HT1080 (cell line): ENCODE measurements around the gene LIN52. TPM values are rescaled to one million over a fixed set of nuclear protein-coding genes. Genes with fewer than 3 reads are reported as not detected.
"Not testable (repeated sequence)": the region's sequence is repeated elsewhere in the genome, so short reads cannot be mapped to it uniquely, and the experiment has no call there.

Source experiments
- DNase-seq: peaks from one replicate; pipeline ENCODE4 v3.0.0-alpha.2; 2015; ENCODE audit warnings: low read depth
- total RNA-seq: library from RNA; depleted of rRNA; stranded (reverse); fragments of >200 nt; shearing (Covaris generic); gene quantifications from 2 replicates; pipeline ENCODE4 v1.2.3, GENCODE V29; 2014

The LIN52 gene
- total RNA-seq, 1 experiment from 2014 or later, result 8.7 TPM

DNA sequence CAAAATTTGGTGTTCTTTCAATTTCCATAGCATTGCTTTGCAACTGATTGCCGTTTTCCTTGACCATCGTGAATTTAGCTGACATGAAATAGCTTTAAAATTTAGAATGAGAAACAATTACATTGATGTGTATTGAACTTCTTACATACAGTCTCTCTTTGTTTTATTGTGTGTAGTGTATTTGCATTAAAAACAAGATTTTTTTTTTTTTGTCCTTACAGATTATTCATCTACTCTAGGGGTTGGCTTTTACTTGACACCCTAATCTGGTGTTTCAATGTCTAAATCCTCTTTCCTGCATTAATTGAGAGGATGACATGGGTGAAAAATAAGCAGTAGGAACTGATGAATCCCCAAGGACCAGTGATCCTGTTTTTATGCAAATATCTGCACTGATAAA is 20.6 kb downstream of the LIN52 start:
- no peak for DNase-seq

DNA sequence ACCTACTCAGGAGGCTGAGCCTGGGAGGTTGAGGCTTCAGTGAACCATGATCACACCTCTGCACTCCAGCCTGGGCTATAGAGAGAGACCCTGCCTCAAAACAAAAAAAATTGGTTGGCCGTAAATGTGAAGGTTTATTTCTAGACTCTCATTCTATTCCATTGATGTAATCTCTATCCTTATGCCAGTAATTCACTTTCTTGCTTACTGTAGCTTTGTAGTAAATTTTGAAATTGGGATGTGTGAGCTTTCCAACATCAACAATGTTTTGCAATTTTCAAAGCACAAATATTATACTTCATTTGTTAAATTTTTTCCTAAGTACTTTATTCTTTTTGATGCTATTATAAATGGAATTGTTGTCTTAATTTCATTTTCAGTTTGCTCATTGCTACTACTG is 24.6 kb downstream of the LIN52 start:
- DNase-seq, result no peak

DNA sequence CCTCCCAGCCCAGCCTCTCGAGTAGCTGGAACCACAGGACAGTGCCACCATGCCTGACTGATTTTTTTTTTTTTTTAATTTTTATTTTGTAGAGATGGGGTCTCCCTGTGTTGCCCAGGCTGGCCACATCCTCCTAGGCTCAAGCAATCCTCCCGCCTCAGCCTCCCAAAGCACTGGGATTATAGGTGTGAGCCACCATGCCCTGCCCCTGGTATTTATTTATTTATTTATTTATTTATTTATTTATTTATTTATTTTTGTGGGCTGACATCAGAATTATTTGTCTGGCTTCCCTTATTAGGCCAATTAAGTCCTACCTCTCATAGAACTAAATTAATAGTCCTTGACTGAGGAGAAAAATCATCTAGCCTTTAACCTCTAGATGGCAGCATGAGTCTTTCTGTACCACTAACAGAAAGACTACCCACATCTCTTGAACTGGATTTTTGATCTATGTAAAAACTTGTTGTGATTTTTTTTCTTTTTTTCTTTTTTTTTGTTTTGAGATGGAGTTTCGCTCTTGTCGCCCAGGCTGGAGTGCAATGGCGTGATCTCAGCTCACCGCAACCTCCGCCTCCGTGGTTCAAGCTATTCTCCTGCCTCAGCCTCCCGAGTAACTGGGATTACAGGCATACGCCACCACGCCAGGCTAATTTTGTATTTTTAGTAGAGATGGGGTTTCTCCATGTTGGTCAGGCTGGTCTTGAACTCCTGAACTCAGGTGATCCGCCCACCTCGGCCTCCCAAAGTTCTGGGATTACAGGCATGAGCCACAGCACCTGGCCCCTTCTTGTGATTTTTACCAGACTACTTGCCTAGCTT is 26.9 kb downstream of the LIN52 start:
- DNase-seq, result peak; percentile 39

DNA sequence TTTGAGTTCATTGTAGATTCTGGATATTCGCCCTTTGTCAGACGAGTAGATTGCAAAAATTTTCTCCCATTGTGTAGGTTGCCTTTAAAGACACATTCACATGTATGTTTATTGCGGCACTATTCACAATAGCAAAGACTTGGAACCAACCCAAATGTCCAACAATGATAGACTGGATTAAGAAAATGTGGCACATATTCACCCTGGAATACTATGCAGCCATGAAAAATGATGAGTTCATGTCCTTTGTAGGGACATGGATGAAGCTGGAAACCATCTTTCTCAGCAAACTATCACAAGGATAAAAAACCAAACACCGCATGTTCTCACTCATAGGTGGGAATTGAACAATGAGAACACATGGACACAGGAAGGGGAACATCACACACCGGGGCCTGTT is 40.7 kb downstream of the LIN52 start:
- not testable (repeated sequence) for DNase-seq

DNA sequence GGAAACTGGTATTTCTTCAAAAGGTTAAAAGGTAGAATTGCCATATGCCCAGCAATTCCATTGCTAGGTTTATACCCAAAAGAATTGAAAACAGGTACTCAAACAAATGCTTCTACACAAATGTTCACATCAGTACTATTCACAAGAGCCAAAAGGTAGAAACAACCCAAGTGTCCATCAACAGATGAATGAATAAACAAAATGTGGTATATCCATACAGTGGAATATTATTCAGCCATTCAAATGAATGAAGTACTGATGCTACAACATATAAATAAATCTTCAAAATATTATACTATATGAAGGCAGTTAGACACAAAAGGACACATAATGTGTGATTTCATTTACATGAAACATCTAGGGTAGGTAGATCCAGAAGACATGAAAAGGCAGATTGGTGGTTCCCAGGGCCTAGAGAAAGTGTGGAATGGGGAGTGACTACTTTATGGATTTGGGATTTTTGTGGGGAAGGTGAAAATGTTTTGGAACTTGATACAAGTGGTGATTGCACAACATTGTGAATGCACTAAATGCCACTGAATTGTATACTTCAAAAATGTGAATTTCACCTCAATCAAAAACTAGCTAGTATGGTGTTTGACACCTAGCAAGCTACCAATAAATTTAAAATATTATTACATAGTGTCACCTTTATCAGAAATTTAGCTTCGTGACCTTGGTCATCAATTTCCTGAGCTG is 41.7 kb downstream of the LIN52 start:
- no peak for DNase-seq

DNA sequence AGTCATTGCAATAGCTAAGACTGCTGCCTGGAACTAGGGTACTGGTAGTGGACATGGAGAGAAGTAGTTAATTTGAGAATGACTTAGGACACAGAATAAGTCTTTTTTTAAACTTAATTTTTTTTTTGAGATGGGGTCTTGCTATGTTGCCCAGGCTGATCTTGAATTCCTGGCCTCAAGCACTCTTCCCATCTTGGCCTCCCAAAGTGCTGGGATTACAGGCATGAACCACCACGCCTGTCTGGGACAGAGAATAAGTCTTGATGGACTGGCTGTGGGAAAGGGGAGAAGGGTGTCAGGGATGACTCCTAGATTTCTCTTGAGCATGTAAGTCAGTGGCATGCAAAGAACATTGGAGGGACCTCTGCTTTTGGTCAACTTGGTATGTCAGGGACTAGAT is 42.9 kb downstream of the LIN52 start:
- no peak for DNase-seq

DNA sequence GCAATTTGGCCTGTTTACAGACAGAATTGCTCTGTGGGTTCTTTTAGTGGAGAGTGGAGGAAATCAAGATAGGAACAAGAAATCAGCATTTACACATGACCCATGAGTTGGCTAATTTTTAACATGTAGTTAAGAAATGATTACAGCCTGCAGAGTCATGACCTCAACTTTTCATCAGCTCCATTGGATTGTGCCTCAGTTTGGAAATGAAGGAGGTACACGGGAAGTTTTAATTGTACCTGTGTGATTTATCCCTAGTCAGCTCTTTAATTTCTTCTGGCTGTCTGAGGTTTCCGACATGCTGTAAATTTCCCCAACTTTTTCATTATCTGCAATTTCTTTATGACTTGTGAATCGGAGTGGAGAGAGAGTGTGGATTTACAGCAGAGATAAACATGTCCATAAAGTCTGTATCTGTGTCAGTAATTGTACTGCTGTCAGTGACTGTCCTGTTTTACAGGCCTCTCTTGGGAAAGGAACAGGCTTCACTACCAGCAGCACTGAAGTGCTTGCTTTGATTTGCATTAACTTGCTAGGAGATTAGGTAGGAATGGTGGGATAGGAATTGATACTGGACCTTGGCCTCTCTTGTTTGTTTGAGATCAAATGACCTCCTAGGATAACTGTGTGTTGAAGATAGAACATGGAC is 49.2 kb downstream of the LIN52 start:
- no peak for DNase-seq

DNA sequence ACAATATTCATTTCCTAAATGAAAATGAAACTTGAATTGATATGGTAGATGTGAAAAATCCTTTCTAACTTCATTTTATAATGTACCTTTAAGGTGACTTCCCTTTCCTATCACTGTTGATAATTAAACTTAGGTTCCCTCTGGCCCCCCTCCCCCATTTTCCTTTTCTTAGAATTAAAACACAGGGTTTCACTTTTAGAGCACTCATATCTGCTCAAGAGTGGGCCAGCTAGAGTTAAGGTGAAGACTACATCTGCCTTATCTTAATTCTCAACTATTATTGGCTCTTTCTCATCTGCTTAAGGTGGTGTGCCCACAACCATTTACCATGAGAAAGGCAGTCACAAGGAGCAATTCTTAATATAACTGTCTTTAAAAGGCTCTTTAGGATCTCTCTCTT is 49.7 kb downstream of the LIN52 start:
- no peak for DNase-seq

DNA sequence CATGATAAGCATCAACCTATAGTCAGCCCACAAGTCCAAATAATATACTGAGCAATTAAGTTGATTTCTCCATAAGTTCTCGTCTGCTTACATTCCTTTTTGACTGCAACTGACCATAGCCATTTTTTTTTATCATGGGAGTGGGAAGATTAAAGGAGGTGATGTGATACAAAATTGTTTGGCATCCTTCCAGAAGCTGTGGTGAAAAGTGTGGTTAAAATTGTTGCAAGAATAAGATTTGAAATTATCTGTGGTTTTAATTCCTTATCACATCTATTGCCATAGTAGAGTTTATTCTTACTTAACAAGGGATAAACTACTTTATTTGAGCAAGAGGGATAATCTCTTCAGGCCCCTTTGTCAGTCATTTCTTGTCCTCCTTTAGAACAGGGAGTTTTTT is 50.7 kb downstream of the LIN52 start:
- DNase-seq, result peak; percentile 10

DNA sequence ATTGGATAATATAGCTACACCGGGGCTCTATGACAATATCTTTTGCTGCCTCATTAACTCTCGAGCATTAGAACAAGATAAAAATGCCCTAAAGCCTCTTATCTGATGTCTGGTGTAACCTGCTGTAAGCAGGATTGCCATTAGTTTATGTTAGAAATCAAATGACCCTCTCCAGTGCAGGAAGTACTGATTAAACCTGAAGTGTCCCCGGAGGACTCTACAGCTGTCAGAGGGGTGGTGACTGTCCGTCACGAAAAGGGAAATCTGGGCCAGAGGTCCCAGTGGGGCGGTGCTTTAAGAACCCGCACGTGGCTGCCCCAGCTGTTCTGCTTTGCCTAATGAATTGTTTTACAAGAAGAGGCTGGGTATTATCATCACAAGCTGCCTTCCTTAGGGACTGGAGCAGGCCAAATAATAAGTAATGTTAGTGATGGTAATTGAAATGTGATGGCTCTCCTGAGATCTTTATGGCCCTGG is 55.7 kb downstream of the LIN52 start:
- DNase-seq, result no peak

DNA sequence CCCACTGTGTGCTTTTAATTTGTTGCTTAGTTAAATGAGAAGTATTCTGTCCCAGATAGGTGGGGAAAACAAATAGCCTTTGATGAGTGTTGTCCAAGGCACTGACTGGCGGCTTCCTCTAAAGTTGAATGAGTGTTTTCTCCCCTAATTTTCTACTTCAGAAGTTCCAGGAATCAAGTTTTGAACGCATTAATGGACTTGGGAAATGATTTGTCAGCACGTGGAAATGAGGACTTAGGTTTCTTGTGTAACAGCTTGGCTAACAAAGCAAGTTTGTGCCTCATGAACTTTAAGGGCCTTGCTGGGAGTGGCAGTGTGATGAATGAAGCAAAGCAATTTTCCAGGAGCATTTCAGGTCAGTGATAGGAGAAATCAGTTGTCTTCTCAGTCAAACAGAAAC is 56.9 kb downstream of the LIN52 start:
- no peak for DNase-seq

DNA sequence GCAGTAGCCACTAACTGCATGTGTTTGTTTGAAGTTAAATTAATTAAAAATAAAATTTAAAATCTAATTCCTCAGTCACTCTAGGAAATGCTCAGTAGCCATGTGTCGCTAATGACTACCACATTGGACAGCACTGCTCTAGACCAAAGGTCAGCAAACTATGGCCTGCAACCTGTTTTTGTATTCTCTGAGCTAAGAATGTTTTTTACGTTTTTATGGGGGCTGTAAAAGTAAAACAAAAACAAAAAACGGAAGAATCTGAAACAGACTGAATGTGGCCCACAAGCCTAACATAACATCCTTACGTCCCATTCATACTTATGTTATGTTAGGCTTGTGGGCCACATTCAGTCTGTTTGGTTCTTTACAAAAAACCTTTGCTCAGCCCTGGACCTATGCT is 57.8 kb downstream of the LIN52 start:
- DNase-seq, result no peak

DNA sequence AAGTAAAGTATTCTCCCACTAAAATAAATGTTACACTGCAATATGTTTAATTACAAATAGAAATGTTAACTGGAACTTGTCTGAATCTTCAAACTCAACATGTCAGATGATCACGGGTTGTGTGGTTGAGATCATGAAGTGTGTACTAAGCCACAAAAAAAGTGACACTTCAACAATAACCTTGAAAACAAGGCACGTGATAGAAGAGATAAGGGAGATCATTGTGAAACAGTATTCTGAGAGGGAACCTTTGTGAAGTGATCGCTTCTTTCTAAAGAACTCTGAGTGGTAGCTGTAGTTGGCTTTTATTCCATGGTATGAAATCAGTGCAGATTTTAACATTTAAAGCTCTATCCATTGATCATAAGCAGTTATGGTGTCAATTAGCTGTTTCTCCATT is 60.0 kb downstream of the LIN52 start:
- no peak for DNase-seq

DNA sequence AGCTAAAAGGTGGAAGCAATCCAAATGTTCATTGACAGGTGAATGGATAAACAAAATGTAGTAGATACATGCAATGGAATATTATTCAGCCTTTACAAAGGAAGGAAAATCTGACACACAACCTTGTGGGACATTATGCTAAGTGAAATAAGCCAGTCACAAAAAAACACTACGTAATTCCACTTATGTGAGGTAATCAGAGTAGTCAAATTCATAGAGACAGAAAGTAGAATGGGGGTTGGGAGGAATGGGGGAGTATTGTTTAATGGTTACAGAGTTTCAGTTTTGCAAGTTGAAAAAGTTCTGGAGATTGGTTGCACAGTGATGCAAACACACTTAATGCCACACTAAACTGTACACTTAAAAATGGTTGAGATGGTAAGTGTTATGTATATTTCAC is 62.8 kb downstream of the LIN52 start:
- no peak for DNase-seq

DNA sequence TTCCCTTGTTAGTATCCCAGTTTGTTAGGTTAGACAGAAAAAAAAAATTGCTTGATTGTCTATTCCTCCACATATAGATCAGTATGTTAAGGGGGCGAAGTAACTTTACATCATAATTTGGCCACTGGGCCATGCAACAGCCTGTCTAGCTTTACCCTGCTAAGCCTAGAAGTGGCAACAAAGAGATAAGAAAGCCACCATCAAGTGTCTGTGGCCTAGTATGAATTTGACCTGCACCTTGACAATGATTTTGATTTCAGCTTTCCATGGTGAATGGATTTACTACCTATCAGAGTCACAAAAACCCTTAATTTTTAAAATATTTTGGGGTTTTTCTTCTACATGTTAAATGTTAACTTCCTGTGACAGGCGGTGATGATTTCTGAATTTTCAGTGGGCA is 63.9 kb downstream of the LIN52 start:
- DNase-seq, result no peak

DNA sequence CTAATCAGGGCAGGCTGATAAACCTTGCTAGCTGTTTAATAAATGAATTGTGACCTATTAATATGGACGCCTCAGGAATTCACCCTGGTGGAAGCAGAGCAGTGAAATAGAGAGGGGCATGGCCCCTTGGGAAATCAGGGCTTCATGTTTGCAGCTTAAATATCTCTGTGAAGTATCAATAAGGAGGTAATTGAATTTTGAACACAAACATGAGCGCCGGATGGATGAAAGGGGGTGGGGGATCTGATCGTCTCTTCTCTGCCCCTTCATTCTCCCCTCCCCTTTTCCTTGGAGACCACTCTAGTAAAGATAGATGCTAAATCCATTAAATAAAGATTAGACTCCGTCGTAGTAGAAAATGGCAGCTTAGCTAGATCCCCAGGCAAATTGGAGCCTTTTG is 70.5 kb downstream of the LIN52 start:
- DNase-seq, result no peak

DNA sequence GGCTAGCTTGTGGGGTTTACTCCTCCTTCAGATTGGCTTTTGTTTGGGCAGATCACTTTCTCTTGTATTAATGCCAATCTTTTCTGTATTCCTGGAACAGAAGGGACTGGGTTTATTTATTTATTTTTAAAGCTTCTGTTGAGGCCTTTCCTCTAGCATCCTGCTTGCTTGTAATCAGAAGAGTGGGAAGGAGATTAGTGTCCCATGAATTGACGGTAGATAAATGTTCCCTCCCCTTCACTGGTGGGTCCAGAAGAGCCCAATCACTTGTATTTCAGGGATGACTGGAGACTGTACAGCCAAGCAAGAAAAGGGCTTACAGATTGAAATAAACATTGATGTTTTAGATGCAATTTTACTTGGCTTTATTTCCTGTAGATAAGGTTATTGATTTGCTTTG is 71.0 kb downstream of the LIN52 start:
- DNase-seq, result no peak

DNA sequence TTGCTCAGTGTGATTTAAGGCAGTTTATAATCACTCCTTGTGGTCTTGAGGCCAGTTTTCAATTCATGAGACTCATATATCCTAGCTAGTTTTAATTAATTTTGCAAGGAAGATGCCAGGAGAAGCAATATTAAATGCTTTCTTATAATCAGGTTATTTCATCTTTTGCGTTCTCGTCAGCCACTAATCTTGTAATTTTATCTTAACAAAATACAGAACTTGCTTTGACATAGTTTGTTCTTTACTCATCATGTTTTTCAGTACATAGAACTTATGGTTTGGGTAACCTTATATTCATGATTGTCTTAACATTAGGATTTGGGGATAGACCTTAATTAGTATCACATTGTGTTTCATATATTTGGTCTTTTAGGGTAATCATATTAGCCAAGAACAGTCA is 76.0 kb downstream of the LIN52 start:
- no peak for DNase-seq

DNA sequence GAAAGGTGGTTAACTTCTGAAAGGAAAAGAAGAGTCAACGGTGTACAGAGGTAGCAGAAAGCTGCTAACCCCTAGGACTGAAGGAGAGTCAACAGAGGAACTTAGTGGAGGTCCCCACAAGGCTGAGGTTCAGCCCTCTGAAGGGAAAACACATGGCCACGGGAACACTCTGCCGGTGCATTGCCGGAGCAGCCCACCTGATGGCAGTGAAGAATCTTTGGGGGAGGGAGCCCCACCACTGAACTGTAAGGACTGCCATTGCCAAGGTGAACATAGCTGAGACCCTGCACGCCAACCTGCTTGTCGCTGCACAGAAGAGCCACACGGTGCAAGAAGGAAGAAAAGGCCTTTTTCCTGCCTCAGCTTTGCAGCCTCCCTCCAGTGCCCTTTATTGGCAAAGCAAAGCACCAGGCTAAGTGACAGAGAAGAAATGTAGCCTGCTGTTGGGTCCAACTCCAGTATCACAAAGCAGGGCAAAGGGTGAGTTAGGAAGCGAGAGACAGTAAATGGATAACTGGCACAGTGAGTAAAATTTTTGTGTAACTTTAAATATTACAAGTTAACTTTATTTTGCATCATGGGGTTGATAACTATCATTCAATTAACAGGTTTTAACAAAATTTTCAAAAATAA is 76.9 kb downstream of the LIN52 start:
- no peak for DNase-seq

DNA sequence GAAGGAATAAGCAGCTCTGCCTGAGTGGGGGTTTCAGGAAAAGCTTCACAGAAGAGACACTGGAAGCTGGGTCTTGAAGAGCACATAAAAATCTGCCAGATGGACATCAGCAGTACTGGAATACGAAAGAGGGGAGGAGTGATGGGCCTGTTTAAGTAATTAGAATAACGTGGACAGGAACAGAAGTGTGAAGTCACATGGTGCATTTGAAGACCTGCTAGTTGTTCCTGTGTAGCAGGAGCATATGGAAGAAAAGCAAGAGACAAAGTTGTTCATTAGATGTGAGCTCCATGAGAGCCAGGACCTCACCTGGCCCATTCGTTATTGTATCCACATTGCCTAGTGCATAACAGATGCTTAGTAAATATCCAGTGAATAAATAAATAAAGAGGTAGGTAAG is 85.2 kb downstream of the LIN52 start:
- no peak for DNase-seq

DNA sequence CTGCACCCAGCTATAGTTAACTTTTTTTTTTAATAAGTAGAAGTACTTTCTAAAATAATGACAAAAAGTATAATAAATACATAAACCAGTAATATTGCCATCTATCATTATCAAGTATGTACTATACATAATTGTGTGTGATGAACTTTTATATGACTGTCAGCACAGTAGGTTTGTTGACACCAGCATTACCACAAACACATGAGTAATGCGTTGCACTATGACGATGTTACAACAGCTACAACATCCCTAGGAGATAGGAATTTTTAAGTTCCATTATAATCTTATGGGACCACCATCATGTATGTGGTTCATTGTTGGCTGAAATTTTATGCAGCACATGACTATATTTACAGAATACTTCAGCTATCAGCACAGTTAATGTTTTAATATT is 91.6 kb downstream of the LIN52 start:
- DNase-seq, result no peak

DNA sequence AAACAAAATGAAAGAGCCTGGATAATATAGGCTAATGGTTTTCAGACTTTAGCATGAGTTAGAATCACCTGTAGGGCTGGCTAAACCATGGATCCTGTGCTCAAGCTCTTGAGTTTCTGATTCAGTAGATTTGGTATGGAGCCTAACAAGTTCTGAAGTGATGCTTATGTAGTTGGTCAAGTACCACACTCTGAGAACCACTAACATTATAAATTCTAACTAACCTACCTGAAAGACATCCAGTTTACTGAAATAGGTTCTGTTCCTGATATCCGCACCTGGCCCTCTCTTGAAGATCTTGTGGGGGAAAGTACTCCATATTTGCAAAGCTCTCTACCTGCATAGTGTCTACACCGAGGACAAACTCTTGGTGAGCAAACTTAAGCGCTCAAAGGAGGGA is 95.1 kb downstream of the LIN52 start:
- no peak for DNase-seq
